Measurements from ENCODE around the gene GPR132. TPM values are rescaled to one million over a fixed set of nuclear protein-coding genes. Genes with fewer than 3 reads are reported as not detected.

Gene GPR132
- total RNA-seq, 1 experiment from 2014 or later = 0.20 TPM

- no peak overlapping the region for H3K14ac ChIP-seq (ENCODE audit: insufficient read depth, low read length)
- no peaks in the 10 kb centered on the region for H3K23me2 ChIP-seq (ENCODE audit: insufficient read length, low read depth, low read length, poor library complexity, severe bottlenecking)
- H2BK12ac ChIP-seq (ENCODE audit: insufficient read length, low read depth, low read length) = no peak overlapping the region
- H3K27ac ChIP-seq (ENCODE audit: insufficient read length, low read depth, low read length) = no peak overlapping the region
- no peak overlapping the region for H2BK120ac ChIP-seq (ENCODE audit: low read depth, low read length, poor library complexity, severe bottlenecking)
- H4K5ac ChIP-seq (ENCODE audit: insufficient read length, low read depth, low read length) = no peak overlapping the region
- H3T11ph ChIP-seq (ENCODE audit: low read length) = no peak overlapping the region
- no peak overlapping the region for H3K9ac ChIP-seq (ENCODE audit: extremely low read depth, insufficient read length, low read length)
- H3K4me2 ChIP-seq (ENCODE audit: insufficient read depth, insufficient read length, low read length) = no peak overlapping the region
- H3K18ac ChIP-seq (ENCODE audit: insufficient read length, low read depth, low read length) = no peak overlapping the region
- no peak overlapping the region for H2BK15ac ChIP-seq (ENCODE audit: low read depth, low read length)
- WGBS (ENCODE audit: extremely low coverage, insufficient read length, low lambda C conversion rate) = no CpG with 5 or more reads among the region's 23 CpGs
- Mint-ChIP-seq H3K4me3 (no peak overlapping the region), H3K27me3 (ENCODE audit: low read depth) (no peaks in the 10 kb centered on the region; the same call in 1 of the 2 replicates), H3K36me3 (ENCODE audit: insufficient read depth in 1 of 3, low read depth in 3 of 3) (peaks cover 23 to 62% (median 57%) of the 10 kb centered on the region in 3 experiments; a peak in 6 of 7 replicates), H3K4me1 (peaks cover 37 to 49% of the 10 kb centered on the region in 2 experiments), H3K27ac (peak overlapping the region in 2 of 3 experiments; percentile 23 to 39; a peak in 4 of 7 replicates), H3K9me3 (no peaks in the 10 kb centered on the region)
- H4K8ac ChIP-seq (replicated peaks; ENCODE audit: insufficient read length, low read depth, low read length) = no peak overlapping the region
- H3K4ac ChIP-seq (ENCODE audit: low read depth, low read length) = no peak overlapping the region
- no peak overlapping the region for H2BK20ac ChIP-seq (ENCODE audit: low read depth, low read length, poor library complexity, severe bottlenecking)
- TF ChIP-seq, protein P1, sequence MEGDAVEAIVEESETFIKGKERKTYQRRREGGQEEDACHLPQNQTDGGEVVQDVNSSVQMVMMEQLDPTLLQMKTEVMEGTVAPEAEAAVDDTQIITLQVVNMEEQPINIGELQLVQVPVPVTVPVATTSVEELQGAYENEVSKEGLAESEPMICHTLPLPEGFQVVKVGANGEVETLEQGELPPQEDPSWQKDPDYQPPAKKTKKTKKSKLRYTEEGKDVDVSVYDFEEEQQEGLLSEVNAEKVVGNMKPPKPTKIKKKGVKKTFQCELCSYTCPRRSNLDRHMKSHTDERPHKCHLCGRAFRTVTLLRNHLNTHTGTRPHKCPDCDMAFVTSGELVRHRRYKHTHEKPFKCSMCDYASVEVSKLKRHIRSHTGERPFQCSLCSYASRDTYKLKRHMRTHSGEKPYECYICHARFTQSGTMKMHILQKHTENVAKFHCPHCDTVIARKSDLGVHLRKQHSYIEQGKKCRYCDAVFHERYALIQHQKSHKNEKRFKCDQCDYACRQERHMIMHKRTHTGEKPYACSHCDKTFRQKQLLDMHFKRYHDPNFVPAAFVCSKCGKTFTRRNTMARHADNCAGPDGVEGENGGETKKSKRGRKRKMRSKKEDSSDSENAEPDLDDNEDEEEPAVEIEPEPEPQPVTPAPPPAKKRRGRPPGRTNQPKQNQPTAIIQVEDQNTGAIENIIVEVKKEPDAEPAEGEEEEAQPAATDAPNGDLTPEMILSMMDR (conservative IDR thresholded peaks at IDR 0.05) = peak; percentile 36; the same call in 1 of the 3 replicates
- DNase-seq = no peak
- H3K9me3 ChIP-seq (ENCODE audit: control insufficient read depth, low read depth, low read length) = no peaks in the 10 kb centered on the region
- H3K23ac ChIP-seq (ENCODE audit: insufficient read length, low read depth, low read length) = no peak overlapping the region
- H4K20me1 ChIP-seq (ENCODE audit: control insufficient read depth, insufficient read depth, insufficient read length) = peaks cover 3% of the 10 kb centered on the region
- H4K91ac ChIP-seq (ENCODE audit: insufficient read length, low read depth, low read length) = no peak overlapping the region
- H2AFZ ChIP-seq (ENCODE audit: low read length) = no peak overlapping the region
- H3K4me1 ChIP-seq (ENCODE audit: insufficient read depth, low read length) = no peaks in the 10 kb centered on the region; the same call in 1 of the 2 replicates
- H3K27me3 ChIP-seq (ENCODE audit: insufficient read depth, low read length) = no peaks in the 10 kb centered on the region
- H2AK5ac ChIP-seq (ENCODE audit: insufficient read length, low read length) = no peak overlapping the region
- no peak overlapping the region for H2BK5ac ChIP-seq (ENCODE audit: insufficient read length, low read length)
- peaks cover 49% of the 10 kb centered on the region for H3K79me2 ChIP-seq (ENCODE audit: insufficient read depth, low read length)
- H3K79me1 ChIP-seq (ENCODE audit: insufficient read depth, low read depth, low read length, poor library complexity, severe bottlenecking) = peaks cover 28% of the 10 kb centered on the region
- no peak overlapping the region for H3K56ac ChIP-seq (ENCODE audit: insufficient read length, low read depth, low read length)
Measured at GRCh38 chr14:105012171-105012985, 52.9 kb downstream of the GPR132 start.

Data from H9 (cell line).